WERI-Rb-1 (cell line): ENCODE data around the gene TEX26.

Experiments used
- DNase-seq: peaks from one replicate; pipeline ENCODE4 v3.0.0-alpha.2; 2020
- H3K27ac ChIP-seq: fragments of 250-450 bp; sonication (Bioruptor Pico); 2 replicates; pipeline ENCODE4 v1.5.1; 2020; ENCODE audit warnings: mild to moderate bottlenecking, moderate library complexity
- H3K27me3 ChIP-seq: fragments of 250-450 bp; sonication (Bioruptor Pico); 2 replicates; pipeline ENCODE4 v1.5.1; 2021; ENCODE audit warnings: mild to moderate bottlenecking, low read depth, moderate library complexity; ENCODE audit not compliant: insufficient read depth, severe bottlenecking
- H3K36me3 ChIP-seq: fragments of 250-450 bp; sonication (Bioruptor Pico); 2 replicates; pipeline ENCODE4 v1.5.1; 2020; ENCODE audit warnings: mild to moderate bottlenecking, moderate library complexity
- H3K4me3 ChIP-seq: 2 replicates; pipeline ENCODE4 v1.5.1; 2011; ENCODE audit warnings: low read depth, mild to moderate bottlenecking, control low read depth, low read length
- H3K9me3 ChIP-seq: fragments of 250-450 bp; sonication (Bioruptor Pico); 2 replicates; pipeline ENCODE4 v1.5.1; 2021; ENCODE audit warnings: mild to moderate bottlenecking, moderate library complexity; ENCODE audit not compliant: severe bottlenecking
- CTCF ChIP-seq: IDR thresholded peaks from 2 replicates; pipeline ENCODE4 v1.5.1; 2011; ENCODE audit warnings: low read depth, mild to moderate bottlenecking, control low read depth, inconsistent platforms, low read length

The TEX26 gene

GRCh38 chr13:31005066-31005465, 72.6 kb downstream of the TEX26 start:
- no peak for DNase-seq
- no peak overlapping the region for H3K4me3 ChIP-seq
- no peaks in the 10 kb centered on the region for H3K27me3 ChIP-seq
- H3K27ac ChIP-seq = no peak overlapping the region
- H3K9me3 ChIP-seq = no peaks in the 10 kb centered on the region
- TF ChIP-seq CTCF = no peak
- no peaks in the 10 kb centered on the region for H3K36me3 ChIP-seq

GRCh38 chr13:31007417-31007816, 75.0 kb downstream of the TEX26 start:
- no peak for DNase-seq
- H3K36me3 ChIP-seq = no peaks in the 10 kb centered on the region
- no peaks in the 10 kb centered on the region for H3K27me3 ChIP-seq
- H3K9me3 ChIP-seq = no peaks in the 10 kb centered on the region
- TF ChIP-seq CTCF = no peak
- H3K4me3 ChIP-seq = no peak overlapping the region
- H3K27ac ChIP-seq = no peak overlapping the region

DNA sequence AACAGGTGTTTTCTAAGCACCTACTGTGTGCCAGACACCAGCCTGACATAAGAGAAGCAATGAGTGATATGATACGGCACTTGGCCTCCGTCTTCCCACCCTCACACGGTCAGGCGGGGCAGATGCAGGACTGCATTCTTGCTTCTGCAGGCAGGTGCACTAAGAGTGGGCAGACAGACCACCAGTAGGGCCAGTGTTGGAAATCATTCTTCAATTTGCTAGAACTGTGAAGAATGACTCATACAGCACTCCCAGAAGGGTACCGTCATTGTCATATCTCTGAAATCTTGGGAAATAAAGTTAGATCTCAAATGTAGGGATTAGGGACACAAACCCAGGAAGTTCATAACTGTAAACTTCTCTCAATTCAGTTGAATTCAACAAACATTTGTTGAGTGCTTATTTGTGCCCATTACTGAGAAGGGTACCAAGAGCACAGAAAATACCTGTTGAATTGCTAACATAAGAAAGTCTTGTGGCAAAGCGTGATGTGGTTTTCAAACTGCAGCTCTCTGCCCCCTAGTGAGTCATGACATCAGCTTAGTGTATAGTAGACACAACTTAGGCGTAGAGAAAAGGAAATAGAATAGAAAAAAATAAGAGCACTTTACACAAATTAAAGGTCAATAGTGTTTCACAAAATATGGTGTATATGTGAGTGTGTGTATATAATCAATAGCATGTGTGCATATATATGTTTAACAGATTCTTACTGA, 76.1 kb downstream of the TEX26 start:
- no peak for DNase-seq
- Histone ChIP-seq H3K36me3 (no peaks in the 10 kb centered on the region), H3K27me3 (no peaks in the 10 kb centered on the region), H3K27ac (no peak overlapping the region), H3K4me3 (no peak overlapping the region), H3K9me3 (no peaks in the 10 kb centered on the region)
- no peak for TF ChIP-seq CTCF

GRCh38 chr13:31009166-31009565, 76.7 kb downstream of the TEX26 start:
- H3K27ac ChIP-seq = no peak overlapping the region
- H3K9me3 ChIP-seq = no peaks in the 10 kb centered on the region
- no peak for DNase-seq
- H3K36me3 ChIP-seq = no peaks in the 10 kb centered on the region
- no peaks in the 10 kb centered on the region for H3K27me3 ChIP-seq
- H3K4me3 ChIP-seq = no peak overlapping the region
- TF ChIP-seq CTCF = no peak

DNA sequence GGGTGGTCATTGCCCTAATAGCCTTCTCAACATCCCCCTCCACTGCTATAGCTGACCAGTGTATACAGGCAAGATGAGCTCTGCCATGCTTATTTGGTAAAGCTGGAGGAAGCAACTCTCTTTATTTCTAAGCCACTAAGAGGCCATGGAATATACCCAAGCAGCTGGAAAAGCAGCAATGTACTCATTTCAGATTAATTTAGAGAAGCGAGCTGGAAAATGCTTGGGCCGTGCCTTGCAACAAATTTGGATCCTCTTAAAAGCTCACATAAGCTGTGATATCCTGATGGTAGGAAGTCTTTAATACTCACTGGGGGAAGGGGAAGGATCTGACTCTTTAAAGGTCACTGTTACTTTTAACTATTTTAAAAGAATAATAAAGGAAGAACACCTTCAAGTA, 77.8 kb downstream of the TEX26 start:
- no peak for TF ChIP-seq CTCF

GRCh38 chr13:31011193-31011860, 78.9 kb downstream of the TEX26 start:
- H3K36me3 ChIP-seq = no peaks in the 10 kb centered on the region
- no peaks in the 10 kb centered on the region for H3K9me3 ChIP-seq
- no peaks in the 10 kb centered on the region for H3K27me3 ChIP-seq
- DNase-seq = no peak
- no peak overlapping the region for H3K4me3 ChIP-seq
- no peak overlapping the region for H3K27ac ChIP-seq
- TF ChIP-seq CTCF = no peak

More for the DNA sequence above, 77.8 kb downstream of the TEX26 start:
- Histone ChIP-seq H3K9me3 (no peaks in the 10 kb centered on the region), H3K27ac (no peak overlapping the region), H3K27me3 (no peaks in the 10 kb centered on the region), H3K36me3 (no peaks in the 10 kb centered on the region), H3K4me3 (no peak overlapping the region)
- no peak for DNase-seq
